Stimulated activated CD4-positive, alpha-beta T cell treated with anti-CD3 and anti-CD28 coated beads, Interleukin-2, amount 100 ng/mL, for 24 hours (primary cell): ENCODE results near the gene ODAD3.
A peak's percentile ranks its signal among the peaks of the same experiment; 100 is the strongest.
"Not testable (repeated sequence)": the region's sequence is repeated elsewhere in the genome, so short reads cannot be mapped to it uniquely, and the experiment has no call there.

Source experiments
- DNase-seq, 2 donors: peaks; one replicate each; pipeline ENCODE4 v3.0.0-alpha.2; 2020

Gene ODAD3

DNA sequence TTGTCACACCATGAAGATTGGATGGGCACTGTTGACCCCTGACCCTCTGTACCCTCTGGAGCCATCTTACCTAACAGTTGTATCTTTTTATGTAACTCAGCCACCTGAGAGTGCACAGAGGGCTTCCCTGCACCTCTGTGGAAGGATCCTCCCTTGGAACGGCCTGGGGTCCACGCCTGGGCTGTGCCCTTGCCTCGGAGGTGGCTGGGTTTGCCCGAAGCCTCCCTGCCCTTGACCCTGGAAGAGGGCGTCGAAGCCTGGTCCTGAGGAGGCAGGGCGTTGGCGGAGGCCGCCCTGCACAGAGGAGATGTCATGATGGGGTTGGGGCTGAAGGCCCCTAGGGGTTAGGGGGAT is 241 bp downstream of the ODAD3 start:
- DNase-seq: peak in 1 of 2 donors; percentile 19

- DNase-seq: not testable (repeated sequence)
Observed at GRCh38 chr19:11433526-11433925, 1.4 kb downstream of the ODAD3 start.

DNA sequence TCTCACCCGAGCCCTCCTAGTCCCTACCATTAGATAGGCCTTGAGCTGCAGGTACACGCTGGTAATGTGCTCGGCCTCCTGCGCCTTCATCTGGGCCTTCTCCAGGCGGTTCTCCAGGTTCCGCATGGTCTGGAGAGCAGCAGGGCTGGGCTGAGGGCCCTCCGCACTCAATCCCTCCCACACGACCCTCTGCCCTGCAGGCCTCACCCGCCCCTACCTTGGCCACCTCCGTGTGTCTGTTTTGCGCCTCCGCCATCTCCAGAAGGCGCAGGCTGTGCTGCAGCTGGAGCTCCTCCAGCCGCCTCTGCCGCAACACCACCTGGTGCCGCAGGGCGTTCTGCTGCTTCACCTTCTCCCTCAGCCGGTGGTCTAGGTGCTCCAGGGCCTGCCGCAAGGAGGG is 8.3 kb downstream of the ODAD3 start:
- no peak for DNase-seq

GRCh38 chr19:11425719-11426457 is 9.0 kb downstream of the ODAD3 start:
- peak in 1 of 2 donors; percentile 27 for DNase-seq

DNA sequence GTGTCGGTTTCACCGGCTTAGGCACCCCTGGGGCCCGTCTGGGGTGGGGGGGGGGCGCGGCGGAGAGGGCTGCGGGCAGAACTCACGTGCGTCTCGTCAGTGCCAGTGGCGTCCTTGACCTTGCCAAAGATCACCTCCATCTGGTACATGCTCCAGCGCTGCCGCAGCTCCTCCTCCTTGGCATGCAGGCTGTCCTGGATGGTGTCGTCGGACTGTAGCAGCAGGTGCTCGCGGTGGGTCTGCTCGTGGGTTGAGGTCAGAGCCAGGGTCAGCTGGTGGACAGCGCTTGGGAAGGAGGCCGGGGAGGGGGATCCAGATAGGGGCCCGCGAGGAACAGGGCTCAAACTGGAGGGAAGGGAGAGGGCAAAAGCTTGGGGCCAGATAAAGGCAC is 11.1 kb downstream of the ODAD3 start:
- no peak for DNase-seq

DNA sequence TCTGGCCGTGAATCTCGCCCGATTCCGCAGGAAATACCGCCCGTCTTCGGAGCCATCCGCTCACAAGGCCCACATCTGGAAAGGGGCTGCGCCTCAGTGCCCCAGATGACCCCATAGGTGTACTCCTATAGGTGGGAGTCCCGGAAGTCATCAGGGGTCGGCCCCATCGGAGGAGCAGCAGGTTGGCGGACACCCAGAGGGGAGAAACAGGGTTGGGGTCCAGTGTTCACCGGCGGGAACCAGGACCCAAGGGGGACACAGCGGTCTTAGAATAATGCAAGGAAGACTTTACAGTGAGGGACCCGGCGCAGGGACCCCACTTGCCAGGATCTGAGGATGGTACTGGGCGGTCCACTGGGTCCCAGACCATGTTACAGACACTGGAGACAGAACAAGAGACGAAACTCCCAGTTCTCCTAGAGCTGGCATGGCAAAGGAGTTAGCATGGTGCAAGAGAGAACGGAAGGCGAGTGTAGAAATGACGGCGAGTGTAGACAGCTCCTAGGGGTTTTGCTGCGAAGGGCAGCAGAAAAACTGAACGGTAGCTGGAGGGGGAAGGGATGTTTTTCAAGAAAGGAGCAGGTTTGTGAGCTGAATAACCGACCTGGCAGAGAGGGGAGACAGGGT is 11.6 kb downstream of the ODAD3 start:
- no peak for DNase-seq

- DNase-seq: peak; percentile 62 to 79
Observed at GRCh38 chr19:11422163-11423065, 12.5 kb downstream of the ODAD3 start.

DNA sequence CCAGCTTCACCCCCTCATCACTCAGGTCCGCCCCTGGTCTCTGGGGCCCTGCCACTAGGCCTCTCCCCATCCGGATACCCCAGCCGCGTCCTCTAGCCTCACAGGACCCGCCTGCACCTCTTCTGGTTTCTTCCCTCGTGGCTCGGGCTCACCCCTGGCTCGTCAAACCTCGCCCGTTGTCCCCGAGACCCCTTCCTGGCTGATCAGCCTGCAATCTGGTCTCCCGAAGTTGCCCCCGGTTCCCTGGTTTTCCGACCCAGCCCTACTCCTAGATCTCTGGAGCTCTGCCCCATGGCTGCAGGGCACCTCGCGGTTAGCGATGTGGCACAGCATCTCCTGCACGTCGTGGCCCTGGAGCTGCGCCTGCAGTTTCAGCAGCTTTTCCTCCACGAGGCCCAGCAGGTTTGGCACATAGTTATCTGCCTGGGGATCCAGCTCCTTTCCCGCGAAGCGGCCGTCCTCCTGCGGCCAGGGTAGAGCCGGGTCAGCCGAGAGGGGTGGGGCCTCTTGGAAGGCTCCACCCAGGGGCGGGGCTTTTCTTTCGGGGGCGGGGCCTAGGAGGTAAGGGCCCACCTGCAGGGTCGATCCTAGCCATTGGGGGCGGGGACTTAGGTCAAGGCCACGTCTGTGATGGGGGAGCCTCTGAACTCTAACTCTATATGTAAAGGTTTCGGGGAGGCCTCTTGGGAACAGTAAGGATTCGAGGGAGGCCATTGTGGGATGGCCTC is 13.4 kb downstream of the ODAD3 start:
- peak; percentile 47 to 58 for DNase-seq

GRCh38 chr19:11420429-11421370 is 14.2 kb downstream of the ODAD3 start:
- DNase-seq: no peak

DNA sequence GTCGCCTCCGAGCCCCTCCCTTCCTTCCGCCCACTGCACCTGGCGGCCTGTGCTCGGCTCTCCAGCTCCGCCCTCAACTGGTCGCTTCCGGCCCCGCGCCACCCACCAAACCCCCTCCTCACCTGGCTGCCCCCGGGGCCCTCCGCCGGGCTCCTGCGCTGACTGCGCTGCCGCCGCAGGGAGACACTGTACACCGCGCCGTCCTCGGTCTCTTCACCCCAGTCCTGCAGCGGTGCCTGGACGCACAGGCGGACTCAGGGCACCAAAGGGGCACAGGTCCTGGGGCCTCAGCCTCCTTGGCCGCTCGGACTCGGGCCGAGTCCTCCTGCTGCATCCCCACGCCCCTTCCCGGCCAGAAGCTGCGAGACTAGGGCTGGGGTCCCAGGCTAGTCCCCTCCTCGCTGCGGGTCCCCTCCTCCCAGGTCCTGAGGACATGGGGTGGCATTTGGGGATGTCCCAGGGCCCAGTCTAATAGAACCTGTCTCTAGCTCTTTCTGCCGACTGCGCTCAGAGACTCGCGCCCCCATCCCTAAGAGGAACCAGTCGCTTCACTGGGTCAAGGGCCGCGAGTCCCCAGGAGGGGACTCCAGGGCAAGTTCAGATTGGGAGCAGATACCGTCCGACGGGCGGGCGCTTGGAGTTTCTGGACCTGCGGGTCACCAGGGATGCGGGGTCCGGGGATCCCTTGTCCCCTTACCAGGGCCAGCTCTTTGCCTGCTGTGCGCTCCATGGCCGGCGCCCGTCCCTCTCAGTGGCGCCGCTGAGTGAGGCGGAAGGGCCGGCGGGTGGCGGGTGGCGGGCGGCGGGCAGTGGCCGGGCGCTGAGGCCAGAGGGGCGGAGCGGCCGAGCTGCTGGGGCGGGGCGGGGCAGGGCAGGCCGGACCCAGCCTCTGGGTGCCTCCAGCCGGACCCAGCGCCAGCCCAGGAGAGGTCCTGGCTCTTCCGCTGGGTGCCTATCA is 16.1 kb downstream of the ODAD3 start, which contains the start of gene RGL3:
Gene RGL3 (minus strand): TSS at position 766 of the 958 bp plus-strand sequence. CDS start 36 bp downstream, at position 730.
- DNase-seq: no peak

DNA sequence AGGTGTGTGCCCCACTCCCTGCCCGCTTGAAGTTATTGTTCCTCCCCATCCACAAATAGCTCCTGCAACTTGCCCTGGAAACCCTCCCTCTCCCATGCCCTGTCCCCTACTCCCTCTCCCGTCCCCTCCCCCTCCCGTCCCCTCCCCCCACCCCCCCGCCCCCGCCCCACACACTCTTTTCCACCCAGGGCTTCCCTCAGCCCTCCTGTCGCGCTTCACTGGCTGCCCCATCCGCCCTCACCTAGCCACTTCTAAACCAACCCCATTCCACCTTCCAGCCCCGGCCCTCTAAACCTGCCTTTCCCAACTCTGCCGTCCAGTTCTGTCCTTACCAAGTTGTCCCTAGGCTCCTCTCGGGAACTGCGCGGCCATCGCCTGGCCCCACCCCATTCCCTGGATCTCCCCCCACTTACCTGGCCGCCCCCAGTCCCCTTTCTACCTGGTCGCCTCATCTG is 16.8 kb downstream of the ODAD3 start:
- no peak for DNase-seq

- DNase-seq: no peak
Observed at GRCh38 chr19:11416346-11417052, 18.4 kb downstream of the ODAD3 start.

- DNase-seq: no peak
Observed at GRCh38 chr19:11414544-11414943, 20.4 kb downstream of the ODAD3 start.

DNA sequence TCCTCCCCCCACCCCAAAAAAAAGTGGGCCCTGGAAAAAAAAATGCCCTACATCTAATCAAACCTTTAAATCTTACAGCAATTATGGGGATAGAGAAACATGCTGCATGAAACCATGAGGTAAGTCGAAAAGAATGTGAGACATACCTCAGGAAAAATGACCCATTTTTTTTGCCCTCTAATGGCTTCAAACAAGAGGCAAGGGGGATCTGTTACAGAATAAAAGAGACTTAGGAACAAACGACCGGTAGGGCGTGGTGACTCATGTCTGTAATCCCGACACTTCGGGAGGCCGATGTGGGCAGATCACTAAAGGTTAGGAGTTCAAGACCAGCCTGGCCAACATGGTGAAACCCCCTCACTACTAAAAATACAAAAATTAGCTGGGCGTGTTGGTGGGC is 24.2 kb downstream of the ODAD3 start:
- no peak for DNase-seq

DNA sequence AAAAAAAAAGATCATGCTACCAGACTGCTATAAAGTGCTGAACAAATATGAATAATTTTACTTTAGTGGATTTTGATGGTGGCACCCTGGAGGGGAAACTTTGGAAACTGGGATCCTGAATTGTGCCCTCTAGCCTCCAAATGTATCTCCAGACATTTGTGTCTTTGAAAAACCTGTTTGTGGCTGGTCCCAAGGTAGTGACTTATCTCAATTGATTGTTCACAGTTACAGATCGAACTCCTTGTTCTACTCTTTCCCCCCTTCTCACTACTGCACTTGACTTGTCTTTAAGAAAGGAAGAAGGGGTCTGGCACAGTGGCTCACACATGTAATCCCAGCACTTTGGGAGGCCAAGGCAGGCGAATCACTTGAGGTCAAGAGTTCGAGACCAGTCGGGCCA is 26.3 kb downstream of the ODAD3 start:
- DNase-seq: no peak

GRCh38 chr19:11406703-11407236 is 28.2 kb downstream of the ODAD3 start:
- DNase-seq: not testable (repeated sequence)

DNA sequence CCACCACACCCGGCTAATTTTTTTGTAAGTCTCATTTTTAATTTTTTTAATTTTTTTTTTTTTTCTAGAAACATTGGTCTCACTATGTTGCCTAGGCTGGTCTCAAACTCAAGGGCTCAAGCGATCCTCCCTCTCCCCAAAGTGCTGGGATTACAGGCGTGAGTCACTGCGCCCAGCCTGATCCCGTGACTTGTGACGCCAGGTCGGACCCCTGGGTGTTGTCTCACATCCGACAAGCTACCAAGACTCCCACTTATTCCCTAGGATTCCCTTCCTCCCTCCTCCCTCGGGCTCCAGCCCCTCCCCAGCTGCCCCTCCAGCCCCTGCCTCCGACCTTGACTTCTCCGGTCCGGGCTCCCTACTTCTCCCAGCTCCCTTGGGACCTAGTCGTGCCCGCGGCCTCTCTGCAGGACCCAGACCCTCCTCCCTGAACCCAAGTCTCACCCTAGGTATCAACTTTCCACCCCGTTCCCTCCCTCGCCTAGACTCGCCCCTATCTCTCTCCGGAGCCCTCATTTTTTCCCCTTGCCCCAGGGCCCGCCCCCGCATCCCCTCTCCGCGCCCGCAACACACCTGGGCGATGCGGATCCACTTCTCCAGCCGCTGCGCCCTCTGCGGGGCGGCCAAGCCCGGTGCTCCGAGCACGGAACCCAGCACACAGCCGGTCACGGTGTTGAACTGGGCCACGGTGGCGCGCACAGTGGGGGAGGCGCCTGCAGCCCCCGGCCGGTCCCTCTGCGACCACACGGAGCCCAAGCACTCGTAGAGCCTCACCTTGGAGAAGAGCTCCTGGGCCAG is 28.9 kb downstream of the ODAD3 start:
- DNase-seq: peak; percentile 50 to 62

GRCh38 chr19:11404588-11405222 is 30.2 kb downstream of the ODAD3 start:
- no peak for DNase-seq
